AG09319 (cell line): ENCODE results near the gene PIH1D2.
"Not testable (repeated sequence)": the region's sequence is repeated elsewhere in the genome, so short reads cannot be mapped to it uniquely, and the experiment has no call there.

Source experiments
- DNase-seq: peaks from one replicate; pipeline ENCODE4 v3.0.0-alpha.2; 2010; ENCODE audit warnings: low read depth; ENCODE audit errors: extremely low read depth
- TF ChIP-seq, protein P1 (sequence below): IDR thresholded peaks from 2 replicates; pipeline ENCODE4 v1.5.1; 2011; ENCODE audit warnings: low read depth, mild to moderate bottlenecking, inconsistent platforms, low read length, moderate library complexity

Gene PIH1D2

DNA sequence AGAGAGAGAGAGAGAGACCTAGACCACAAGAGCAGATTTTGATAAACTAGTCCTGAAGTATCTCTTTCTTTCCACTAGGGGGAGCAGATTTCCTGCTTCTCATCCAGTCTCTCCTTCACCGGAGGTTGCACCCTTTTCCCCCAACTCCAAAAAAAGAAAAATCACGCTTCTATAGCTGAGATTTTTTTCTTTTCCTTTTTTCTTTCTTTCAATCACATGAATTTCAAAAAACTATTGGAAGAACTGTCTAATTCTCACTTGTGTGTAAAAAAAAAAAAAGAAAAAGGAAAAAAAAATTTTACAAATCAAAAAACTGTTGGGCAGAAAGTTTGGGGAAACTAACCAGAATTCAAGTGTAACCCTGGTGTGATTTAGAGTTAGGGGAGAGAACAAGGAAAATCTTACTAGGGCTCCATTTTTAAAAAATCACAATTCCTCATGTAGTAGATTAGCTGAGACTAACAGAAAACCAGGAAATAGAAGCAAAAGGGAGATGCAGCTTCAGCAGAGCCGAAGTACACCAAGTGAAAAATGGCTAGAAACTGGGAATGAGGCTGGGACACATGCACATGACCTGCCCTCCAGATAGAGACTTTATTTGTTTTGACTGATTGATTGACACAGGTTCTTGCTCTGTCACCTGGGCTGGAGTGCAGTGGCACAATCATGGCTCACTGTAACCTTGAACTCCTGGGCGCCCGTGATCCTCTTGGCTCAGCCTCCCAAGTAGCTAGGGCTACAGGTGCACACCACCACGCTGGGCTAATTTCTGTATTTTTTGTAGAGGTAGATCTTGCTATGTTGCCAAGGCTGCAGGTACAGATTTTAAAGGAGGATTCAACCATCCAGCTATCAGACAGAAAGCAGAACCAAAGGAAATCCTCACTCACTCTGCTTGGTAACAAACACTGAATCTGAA lies 40.0 kb upstream of the PIH1D2 start:
- peak; percentile 24 for DNase-seq
- TF ChIP-seq, protein P1, sequence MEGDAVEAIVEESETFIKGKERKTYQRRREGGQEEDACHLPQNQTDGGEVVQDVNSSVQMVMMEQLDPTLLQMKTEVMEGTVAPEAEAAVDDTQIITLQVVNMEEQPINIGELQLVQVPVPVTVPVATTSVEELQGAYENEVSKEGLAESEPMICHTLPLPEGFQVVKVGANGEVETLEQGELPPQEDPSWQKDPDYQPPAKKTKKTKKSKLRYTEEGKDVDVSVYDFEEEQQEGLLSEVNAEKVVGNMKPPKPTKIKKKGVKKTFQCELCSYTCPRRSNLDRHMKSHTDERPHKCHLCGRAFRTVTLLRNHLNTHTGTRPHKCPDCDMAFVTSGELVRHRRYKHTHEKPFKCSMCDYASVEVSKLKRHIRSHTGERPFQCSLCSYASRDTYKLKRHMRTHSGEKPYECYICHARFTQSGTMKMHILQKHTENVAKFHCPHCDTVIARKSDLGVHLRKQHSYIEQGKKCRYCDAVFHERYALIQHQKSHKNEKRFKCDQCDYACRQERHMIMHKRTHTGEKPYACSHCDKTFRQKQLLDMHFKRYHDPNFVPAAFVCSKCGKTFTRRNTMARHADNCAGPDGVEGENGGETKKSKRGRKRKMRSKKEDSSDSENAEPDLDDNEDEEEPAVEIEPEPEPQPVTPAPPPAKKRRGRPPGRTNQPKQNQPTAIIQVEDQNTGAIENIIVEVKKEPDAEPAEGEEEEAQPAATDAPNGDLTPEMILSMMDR: peak; percentile 66

DNA sequence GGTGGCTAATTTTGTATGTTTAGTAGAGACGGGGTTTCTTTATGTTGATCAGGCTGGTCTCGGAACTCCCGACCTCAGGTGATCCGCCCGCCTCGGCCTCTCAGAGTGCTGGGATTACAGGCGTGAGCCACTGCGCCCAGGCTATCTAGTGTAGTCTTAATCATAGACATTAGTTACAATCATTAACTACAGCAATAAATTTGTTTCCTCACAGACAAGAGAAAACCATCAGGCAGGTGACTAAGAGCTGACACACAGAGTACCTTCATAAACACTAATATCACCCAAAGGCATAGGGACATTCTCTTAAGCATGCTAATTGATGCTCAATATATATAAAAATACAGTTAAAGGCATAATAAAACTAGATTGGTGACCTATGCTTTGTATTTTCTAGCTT lies 32.3 kb upstream of the PIH1D2 start:
- DNase-seq: no peak
- TF ChIP-seq, protein P1: no peak

DNA sequence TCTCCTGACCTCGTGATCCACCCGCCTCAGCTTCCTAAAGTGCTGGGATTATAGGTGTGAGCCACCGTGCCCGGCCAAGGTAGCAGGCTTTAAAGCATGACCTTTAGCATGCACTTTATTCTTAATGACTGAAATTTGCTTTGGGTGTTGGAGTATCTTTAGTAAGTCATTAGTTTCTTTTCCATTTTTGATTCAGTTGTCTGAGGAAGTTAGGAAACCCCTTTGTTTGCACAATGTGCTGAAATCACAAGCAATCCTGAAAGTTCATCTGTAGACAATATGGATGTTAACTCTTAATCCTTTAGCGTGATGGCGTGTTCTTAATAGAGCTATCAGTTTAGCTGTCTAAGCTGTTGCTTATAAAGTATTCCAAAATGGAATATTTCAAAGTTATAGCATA lies 29.6 kb upstream of the PIH1D2 start:
- no peak for DNase-seq
- TF ChIP-seq, protein P1: no peak

DNA sequence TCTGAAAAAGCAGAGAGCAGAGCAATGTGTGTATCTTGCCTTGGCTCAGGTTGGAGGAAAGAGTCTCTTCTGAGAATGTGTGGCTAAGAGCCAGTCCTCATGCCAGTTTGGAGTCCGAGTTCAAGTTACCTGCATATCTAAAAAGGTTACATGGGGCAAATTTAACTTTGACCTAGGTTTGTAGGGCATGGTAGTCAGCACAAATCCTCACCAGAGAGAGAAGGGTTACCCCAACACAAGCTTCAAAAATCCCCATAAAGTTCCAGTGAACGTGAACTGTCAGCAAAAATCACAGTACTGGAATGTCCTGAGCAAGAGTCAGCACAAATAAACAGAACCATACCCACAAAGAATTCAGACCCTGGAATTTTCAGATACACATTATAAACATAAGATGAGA lies 26.6 kb upstream of the PIH1D2 start:
- DNase-seq: no peak
- TF ChIP-seq, protein P1: no peak

DNA sequence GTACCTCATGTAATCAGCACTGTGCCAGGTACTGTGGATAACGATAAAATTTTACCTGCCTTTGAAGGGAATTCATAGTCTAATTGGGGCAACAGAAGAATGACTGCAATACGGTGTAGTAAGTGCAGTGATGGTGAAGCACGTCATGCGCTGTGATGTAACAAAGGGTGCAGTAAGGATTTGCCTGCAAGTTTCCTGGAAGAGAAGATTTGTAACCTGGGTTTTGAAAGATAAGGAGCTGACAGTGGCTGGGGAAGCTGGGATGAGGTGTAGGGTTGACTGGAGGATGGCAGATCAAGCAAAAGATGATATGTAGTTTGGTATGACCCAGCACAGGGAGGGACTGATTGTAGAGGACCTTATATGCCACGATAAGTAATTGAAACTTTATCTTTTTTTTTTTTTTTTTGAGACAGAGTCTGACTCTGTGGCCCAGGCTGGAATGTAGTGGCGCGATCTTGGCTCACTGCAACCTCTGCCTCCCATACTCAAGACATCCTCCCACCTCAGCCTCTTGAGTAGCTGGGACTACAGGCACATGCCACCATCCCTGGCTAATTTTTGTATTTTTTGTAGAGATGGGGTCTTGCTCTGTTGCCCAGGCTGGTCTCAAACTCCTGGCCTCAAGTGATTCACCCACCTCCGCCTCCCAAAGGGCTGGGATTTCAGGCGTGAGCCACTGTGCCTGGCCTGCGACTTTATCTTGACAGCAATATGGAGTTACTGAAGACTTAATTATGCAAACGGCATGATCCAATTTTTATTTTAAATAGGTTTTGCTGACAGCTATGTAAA lies 24.1 kb upstream of the PIH1D2 start:
- DNase-seq: no peak
- TF ChIP-seq, protein P1: no peak

DNA sequence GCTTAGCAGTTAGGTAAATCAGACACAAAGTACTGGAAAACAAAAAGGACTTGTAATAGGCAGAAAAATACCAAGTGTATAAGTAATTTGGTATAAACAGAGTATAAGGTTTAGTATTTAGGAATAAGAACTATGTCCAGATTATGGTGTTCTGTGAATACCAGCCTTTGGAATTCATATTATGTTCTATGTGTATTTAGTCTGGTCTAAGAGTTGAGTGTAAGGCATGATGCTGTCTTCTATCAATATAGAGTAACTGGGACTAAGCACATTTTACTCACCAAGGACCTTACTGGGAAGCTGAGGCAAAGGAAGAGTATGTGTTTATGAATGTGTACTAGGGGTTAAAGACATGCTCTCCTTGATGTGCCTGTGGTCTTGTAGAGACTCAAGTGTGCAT lies 22.4 kb upstream of the PIH1D2 start:
- TF ChIP-seq, protein P1: no peak
- no peak for DNase-seq

DNA sequence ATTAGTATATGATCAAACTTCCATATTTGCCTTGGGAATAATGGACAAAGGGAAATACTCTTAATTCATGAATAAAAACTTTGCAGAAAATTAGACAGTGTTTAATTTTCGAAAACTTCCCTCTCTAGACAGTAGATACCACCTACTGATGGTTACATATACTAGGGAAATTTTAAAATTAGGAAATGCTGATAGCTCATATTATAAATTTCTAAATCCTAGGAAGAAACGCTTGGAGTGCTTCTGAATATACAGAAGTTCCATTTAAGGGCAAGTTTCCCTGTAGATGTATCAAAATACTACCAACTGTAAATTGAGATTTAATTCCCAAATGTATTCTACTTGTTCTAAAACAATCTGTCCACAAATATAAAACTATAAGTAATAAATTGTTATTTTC lies 21.5 kb upstream of the PIH1D2 start:
- DNase-seq: not testable (repeated sequence)
